Ectodermal cell (in vitro differentiated cells): Measurements from ENCODE around the gene TMEM213.

Experiments
- H3K27ac ChIP-seq: 2 replicates; pipeline ENCODE4 v1.7.0; 2013; ENCODE audit warnings: mild to moderate bottlenecking, low read depth, low read length; ENCODE audit not compliant: insufficient read depth, poor library complexity, severe bottlenecking
- H3K27me3 ChIP-seq: 2 replicates; pipeline ENCODE4 v1.7.0; 2013; ENCODE audit warnings: mild to moderate bottlenecking, low read length; ENCODE audit not compliant: insufficient read depth, control insufficient read depth, poor library complexity, severe bottlenecking
- H3K36me3 ChIP-seq: one replicate; pipeline ENCODE4 v1.7.0; 2013; ENCODE audit warnings: low read length; ENCODE audit not compliant: control insufficient read depth, insufficient read depth
- H3K4me1 ChIP-seq: one replicate; pipeline ENCODE4 v1.7.0; 2013; ENCODE audit warnings: low read length; ENCODE audit not compliant: control insufficient read depth, insufficient read depth
- H3K4me3 ChIP-seq: 2 replicates; pipeline ENCODE4 v1.7.0; 2013; ENCODE audit warnings: low read depth, low read length, control low read depth; ENCODE audit not compliant: insufficient read depth
- H3K9me3 ChIP-seq: 2 replicates; pipeline ENCODE4 v1.7.0; 2013; ENCODE audit warnings: mild to moderate bottlenecking, low read length, moderate library complexity; ENCODE audit not compliant: control insufficient read depth
- WGBS, 2 experiments: methylation state at CpG; one replicate each; pipeline ENCODE4 v1.1.7; 2013; ENCODE audit warnings: missing lambda C conversion rate in 2 of 2; 5-methylcytosine and 5-hydroxymethylcytosine counted together

TMEM213 gene

DNA sequence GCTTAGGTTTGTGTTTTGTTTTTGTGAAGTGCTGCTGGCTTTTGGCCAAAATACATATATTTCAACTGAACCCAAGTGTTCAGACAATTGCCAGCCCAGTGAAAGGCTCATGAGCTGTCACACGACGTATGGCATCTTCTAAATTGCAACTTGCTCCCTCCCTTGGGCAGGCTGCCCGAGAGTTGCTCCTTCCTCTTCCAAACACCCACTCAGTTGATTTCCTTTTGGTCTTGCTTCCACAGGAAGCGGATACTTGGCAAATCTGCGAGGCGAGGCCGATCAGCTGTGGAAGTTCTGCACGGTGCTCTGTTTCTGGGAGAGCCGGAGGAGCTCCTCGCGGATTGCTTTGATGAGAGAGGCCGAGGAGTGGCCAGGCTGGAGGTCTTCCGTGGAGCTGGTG is 39.8 kb downstream of the TMEM213 start:
- Histone ChIP-seq H3K27ac (no peak overlapping the region), H3K36me3 (peaks cover 11% of the 10 kb centered on the region), H3K27me3 (no peaks in the 10 kb centered on the region), H3K9me3 (no peaks in the 10 kb centered on the region), H3K4me1 (no peaks in the 10 kb centered on the region), H3K4me3 (no peak overlapping the region)
- 96 to 97% methylated on average over 13 of the region's 13 CpGs for WGBS, 2 experiments

DNA sequence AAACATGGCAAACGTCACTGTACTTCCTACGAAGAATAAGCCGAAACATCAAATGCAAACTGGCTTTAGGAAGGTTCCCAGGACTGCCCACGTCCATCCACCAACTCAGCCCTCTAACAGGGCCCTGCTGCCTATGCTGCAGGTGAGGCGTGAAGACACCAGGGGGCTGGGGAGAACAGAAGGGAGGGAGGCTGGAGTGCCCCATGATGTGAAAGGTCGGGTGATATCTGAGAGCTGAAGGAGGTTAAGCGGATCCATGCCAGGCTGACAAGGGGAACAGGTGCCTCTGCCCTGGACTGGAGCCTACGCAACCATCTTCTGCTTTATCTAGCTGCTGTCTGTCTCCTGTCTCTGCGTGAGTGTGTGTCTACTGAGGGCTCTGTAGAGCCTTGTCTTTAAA is 40.4 kb downstream of the TMEM213 start:
- Histone ChIP-seq H3K9me3 (no peaks in the 10 kb centered on the region), H3K27ac (no peak overlapping the region), H3K4me3 (no peak overlapping the region), H3K27me3 (no peaks in the 10 kb centered on the region), H3K4me1 (no peaks in the 10 kb centered on the region), H3K36me3 (peaks cover 11% of the 10 kb centered on the region)
- 90 to 94% methylated on average over 9 of the region's 9 CpGs for WGBS, 2 experiments

DNA sequence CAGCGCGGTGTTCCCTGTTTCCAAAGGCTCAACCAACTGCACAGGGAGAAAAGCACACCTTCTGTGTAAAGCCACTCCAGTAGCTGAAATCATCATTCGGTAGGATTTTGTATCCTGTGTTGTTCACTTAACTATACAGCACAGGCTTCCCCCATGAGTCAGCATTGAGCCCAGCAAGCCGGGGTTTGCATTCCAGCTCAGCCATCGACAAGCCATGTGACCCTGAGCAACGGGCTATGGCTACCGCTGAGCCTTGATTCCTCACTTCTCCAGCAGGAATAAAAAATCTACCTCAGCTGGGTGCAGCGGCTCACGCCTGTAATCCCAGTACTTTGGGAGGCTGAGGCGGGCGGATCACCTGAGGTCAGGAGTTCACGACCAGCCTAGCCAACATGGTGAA is 44.3 kb downstream of the TMEM213 start:
- no peak overlapping the region for H3K27ac ChIP-seq
- H3K4me3 ChIP-seq: no peak overlapping the region
- no peaks in the 10 kb centered on the region for H3K4me1 ChIP-seq
- WGBS, 2 experiments: 76 to 78% methylated on average over 12 of the region's 12 CpGs
- H3K36me3 ChIP-seq: peaks cover 6% of the 10 kb centered on the region
- no peaks in the 10 kb centered on the region for H3K9me3 ChIP-seq
- H3K27me3 ChIP-seq: no peaks in the 10 kb centered on the region

- Histone ChIP-seq H3K27me3 (no peaks in the 10 kb centered on the region), H3K27ac (no peak overlapping the region), H3K4me1 (no peaks in the 10 kb centered on the region), H3K9me3 (no peaks in the 10 kb centered on the region), H3K4me3 (no peak overlapping the region), H3K36me3 (no peaks in the 10 kb centered on the region)
- 93 to 94% methylated on average over 19 to 20 of the region's 20 CpGs for WGBS, 2 experiments
Observed at GRCh38 chr7:138843632-138844580, 46.1 kb downstream of the TMEM213 start.

DNA sequence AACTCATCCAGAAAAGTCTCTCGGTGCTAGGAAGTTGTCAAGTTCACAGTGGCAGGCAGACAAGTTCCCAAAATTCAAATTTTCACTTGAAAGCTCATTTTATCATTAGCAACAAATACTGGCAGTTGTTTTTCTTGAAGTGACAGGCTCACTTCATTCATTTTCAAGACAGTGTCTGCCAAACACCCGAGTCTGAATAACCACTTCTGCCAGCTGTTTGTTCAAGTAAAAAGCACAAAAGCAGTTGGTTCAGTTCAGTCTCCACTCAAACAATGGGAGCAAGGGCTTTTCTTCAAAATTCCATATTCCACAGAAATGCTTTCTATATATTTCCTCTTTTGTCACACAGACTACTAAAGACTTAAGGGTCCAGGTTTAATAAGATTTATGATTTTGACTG is 47.9 kb downstream of the TMEM213 start:
- 91 to 93% methylated on average over 2 of the region's 2 CpGs for WGBS, 2 experiments
- no peaks in the 10 kb centered on the region for H3K27me3 ChIP-seq

DNA sequence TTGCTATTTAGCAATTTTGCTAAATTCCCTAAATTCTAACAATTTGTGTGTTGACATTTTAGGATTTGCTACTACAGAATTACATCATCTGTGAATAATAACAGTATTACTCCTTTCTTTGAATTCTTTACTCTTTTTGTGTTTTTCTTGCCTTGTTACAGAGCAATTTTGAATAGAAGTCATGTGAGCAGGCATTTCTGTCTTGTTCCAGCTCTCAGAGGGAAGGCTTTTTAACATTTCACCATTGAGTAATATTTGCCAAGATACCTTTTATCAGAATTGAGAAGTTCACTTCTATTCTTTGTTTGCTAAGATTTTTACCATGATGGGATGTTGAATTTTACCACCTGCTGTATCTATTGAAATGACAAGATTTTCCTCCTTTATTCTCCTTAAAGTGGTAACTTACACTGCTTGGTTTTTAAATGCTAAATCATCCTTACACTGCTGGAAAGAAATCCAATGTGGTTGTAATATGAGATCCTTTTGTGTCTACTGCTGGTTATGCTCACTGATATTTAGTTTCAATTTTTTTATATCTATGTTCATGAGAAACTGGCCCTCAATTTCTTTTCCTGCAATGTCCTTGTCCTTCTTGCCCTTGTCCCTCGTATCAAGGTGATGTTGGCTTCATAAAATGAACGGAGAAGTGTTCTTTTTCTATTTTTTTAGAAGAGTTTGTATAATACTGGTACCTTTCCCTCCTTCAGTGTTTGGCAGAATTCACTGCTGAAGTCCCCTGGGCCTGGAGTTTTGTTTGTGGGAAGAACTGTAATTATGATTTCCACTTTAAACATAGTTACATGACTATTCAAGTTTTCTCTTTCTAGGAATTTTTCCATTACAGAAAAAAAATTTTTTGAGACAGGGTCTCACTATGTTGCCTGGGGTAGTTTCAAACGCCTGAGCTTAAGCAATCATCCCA is 50.5 kb downstream of the TMEM213 start:
- no peak overlapping the region for H3K27ac ChIP-seq
- peaks cover 15% of the 10 kb centered on the region for H3K36me3 ChIP-seq
- 86 to 87% methylated on average over 1 to 3 of the region's 3 CpGs for WGBS, 2 experiments
- no peaks in the 10 kb centered on the region for H3K9me3 ChIP-seq
- H3K4me3 ChIP-seq: no peak overlapping the region
- H3K27me3 ChIP-seq: no peaks in the 10 kb centered on the region
- no peaks in the 10 kb centered on the region for H3K4me1 ChIP-seq

More for the DNA sequence above, 47.9 kb downstream of the TMEM213 start:
- no peaks in the 10 kb centered on the region for H3K4me1 ChIP-seq
- no peaks in the 10 kb centered on the region for H3K9me3 ChIP-seq
- H3K27ac ChIP-seq: no peak overlapping the region
- H3K4me3 ChIP-seq: no peak overlapping the region
- H3K36me3 ChIP-seq: peaks cover 13% of the 10 kb centered on the region

- WGBS, 2 experiments: 93% methylated on average over 4 to 5 of the region's 5 CpGs
- no peaks in the 10 kb centered on the region for H3K27me3 ChIP-seq
- H3K4me3 ChIP-seq: no peak overlapping the region
- no peaks in the 10 kb centered on the region for H3K4me1 ChIP-seq
- H3K9me3 ChIP-seq: no peaks in the 10 kb centered on the region
- peaks cover 15% of the 10 kb centered on the region for H3K36me3 ChIP-seq
- no peak overlapping the region for H3K27ac ChIP-seq
Observed at GRCh38 chr7:138849701-138850100, 51.9 kb downstream of the TMEM213 start.

DNA sequence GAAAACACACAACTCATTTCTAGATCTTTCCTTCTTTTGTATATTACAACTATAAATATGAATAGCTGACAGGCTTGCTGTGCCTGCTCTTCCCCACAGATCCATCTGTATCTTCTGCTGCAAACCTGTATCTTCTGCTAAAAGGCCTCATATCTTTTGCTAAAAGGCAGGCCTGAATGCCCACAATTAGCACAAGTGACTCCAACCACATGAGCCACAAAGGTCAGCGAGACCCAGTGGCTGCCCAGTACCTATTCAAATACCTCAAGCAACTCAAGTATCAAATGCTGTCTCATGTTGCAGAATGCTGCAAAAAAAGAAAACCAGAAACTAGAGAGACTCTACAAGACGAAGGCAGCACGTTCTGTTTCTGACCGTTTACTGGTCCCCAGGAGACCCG is 54.7 kb downstream of the TMEM213 start:
- Histone ChIP-seq H3K27ac (no peak overlapping the region), H3K9me3 (no peaks in the 10 kb centered on the region), H3K4me3 (no peak overlapping the region), H3K36me3 (peaks cover 17% of the 10 kb centered on the region), H3K4me1 (no peaks in the 10 kb centered on the region), H3K27me3 (no peaks in the 10 kb centered on the region)
- WGBS, 2 experiments: 93 to 94% methylated on average over 5 of the region's 5 CpGs

- no peaks in the 10 kb centered on the region for H3K9me3 ChIP-seq
- 77 to 86% methylated on average over 2 to 3 of the region's 3 CpGs for WGBS, 2 experiments
- no peaks in the 10 kb centered on the region for H3K4me1 ChIP-seq
- H3K27me3 ChIP-seq: no peaks in the 10 kb centered on the region
- H3K36me3 ChIP-seq: peaks cover 24% of the 10 kb centered on the region
- no peak overlapping the region for H3K4me3 ChIP-seq
- no peak overlapping the region for H3K27ac ChIP-seq
Observed at GRCh38 chr7:138853448-138853847, 55.7 kb downstream of the TMEM213 start.

GRCh38 chr7:138854115-138854645 is 56.4 kb downstream of the TMEM213 start:
- H3K4me3 ChIP-seq: no peak overlapping the region

More at GRCh38 chr7:138854115-138854645, 56.4 kb downstream of the TMEM213 start:
- Histone ChIP-seq H3K27me3 (no peaks in the 10 kb centered on the region), H3K36me3 (peaks cover 25% of the 10 kb centered on the region), H3K9me3 (no peaks in the 10 kb centered on the region), H3K4me1 (no peaks in the 10 kb centered on the region), H3K27ac (no peak overlapping the region)
- WGBS, 2 experiments: 76 to 81% methylated on average over 5 of the region's 5 CpGs
